ENCODE measurements around the gene ACRV1. TPM values are rescaled to one million over a fixed set of nuclear protein-coding genes. Genes with fewer than 3 reads are reported as not detected.

Gene ACRV1
- total RNA-seq, 1 donor from 2014 or later: not detected

GRCh38 chr11:125649465-125650166, 31.0 kb downstream of the ACRV1 start:
- Histone ChIP-seq H3K9me3 (no peaks in the 10 kb centered on the region), H3K36me3 (no peaks in the 10 kb centered on the region), H3K4me1 (no peaks in the 10 kb centered on the region), H3K27me3 (no peaks in the 10 kb centered on the region), H3K4me3 (no peak overlapping the region), H3K27ac (no peak overlapping the region)
- no peak for TF ChIP-seq CTCF (IDR thresholded peaks at IDR 0.05)
- ATAC-seq (no peak), DNase-seq (no peak)
- intact Hi-C loops (cut with DNase I): no loop called here

GRCh38 chr11:125645871-125646270, 34.8 kb downstream of the ACRV1 start:
- Histone ChIP-seq H3K4me1 (no peaks in the 10 kb centered on the region), H3K27ac (no peak overlapping the region), H3K36me3 (no peaks in the 10 kb centered on the region), H3K27me3 (no peaks in the 10 kb centered on the region), H3K9me3 (no peaks in the 10 kb centered on the region), H3K4me3 (no peak overlapping the region)
- no peak for TF ChIP-seq CTCF (IDR thresholded peaks at IDR 0.05)
- ATAC-seq: no peak
- intact Hi-C loops (cut with DNase I): no loop called here
- DNase-seq: no peak

- DNase-seq: no peak
- H3K27me3 ChIP-seq: no peaks in the 10 kb centered on the region
- no peak overlapping the region for H3K27ac ChIP-seq
- H3K4me1 ChIP-seq: no peaks in the 10 kb centered on the region
- TF ChIP-seq CTCF (IDR thresholded peaks at IDR 0.05): no peak
- ATAC-seq: no peak
- H3K36me3 ChIP-seq: no peaks in the 10 kb centered on the region
- intact Hi-C loops (cut with DNase I): no loop called here
- no peak overlapping the region for H3K4me3 ChIP-seq
- no peaks in the 10 kb centered on the region for H3K9me3 ChIP-seq
Measured at GRCh38 chr11:125638315-125638714, 42.3 kb downstream of the ACRV1 start.

DNA sequence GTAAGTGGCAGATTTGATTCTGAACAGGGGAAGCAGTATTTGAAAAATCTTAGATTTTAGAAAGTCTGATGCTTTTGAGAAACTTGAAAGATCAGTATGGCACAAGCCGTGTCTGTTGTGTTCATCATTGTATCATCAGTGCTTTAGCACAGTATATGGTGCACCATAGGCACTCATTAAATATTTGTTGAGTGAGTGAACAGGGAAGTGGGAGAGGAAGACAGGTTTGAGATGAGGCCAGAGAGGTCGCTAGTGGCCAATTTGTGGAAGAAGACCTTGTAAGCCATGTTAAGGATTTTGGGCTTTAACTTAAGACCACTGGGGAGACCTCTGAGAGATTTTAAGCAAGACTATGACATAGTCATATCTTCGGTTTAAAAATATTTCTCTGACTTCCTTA, 42.8 kb downstream of the ACRV1 start:
- H3K36me3 ChIP-seq: no peaks in the 10 kb centered on the region
- no peaks in the 10 kb centered on the region for H3K27me3 ChIP-seq
- intact Hi-C loops (cut with DNase I): no loop called here
- H3K4me1 ChIP-seq: no peaks in the 10 kb centered on the region
- H3K27ac ChIP-seq: no peak overlapping the region
- H3K4me3 ChIP-seq: no peak overlapping the region
- no peak for DNase-seq
- no peaks in the 10 kb centered on the region for H3K9me3 ChIP-seq
- ATAC-seq: no peak
- TF ChIP-seq CTCF (IDR thresholded peaks at IDR 0.05): no peak

GRCh38 chr11:125627236-125627910, 53.3 kb downstream of the ACRV1 start:
- Histone ChIP-seq H3K36me3 (peaks cover 2% of the 10 kb centered on the region), H3K9me3 (no peaks in the 10 kb centered on the region), H3K27me3 (no peaks in the 10 kb centered on the region), H3K4me1 (peaks cover 13% of the 10 kb centered on the region), H3K27ac (no peak overlapping the region), H3K4me3 (no peak overlapping the region)
- ATAC-seq (no peak), DNase-seq (no peak)
- TF ChIP-seq CTCF (IDR thresholded peaks at IDR 0.05): no peak
- intact Hi-C loops (cut with DNase I): no loop called here
